Left ventricle myocardium superior (tissue), 1 donor: ENCODE data around the gene ARHGAP4. TPM values are rescaled to one million over a fixed set of nuclear protein-coding genes. Genes with fewer than 3 reads are reported as not detected.

Source experiments
- ATAC-seq: fragments of 200-7000 bp; cut with Tn5 transposase; one replicate; pipeline ENCODE4 v1.9.1; 2020; ENCODE audit warnings: mild to moderate bottlenecking, moderate library complexity
- DNase-seq: peaks from one replicate; pipeline ENCODE4 v3.0.0-alpha.2; 2020
- intact Hi-C: fragments of 100-400 bp; cut with micrococcal nuclease; formaldehyde crosslinking; loops from one replicate; pipeline ENCODE4 v1.11.0; 2022
- total RNA-seq: library from RNA; stranded (reverse); fragmentation: NEBNext Ultra II Directional; extraction: Animal tissue kit (Norgen Biotek cat#: 25700); gene quantifications from one replicate; pipeline ENCODE4 v1.2.1, GENCODE V29; 2021
- donor health status: DM: no; HTN: yes; CAD: no; lungs with severe emphysema.

ARHGAP4 gene
- total RNA-seq, 1 donor from 2014 or later, result 10.0 TPM

DNA sequence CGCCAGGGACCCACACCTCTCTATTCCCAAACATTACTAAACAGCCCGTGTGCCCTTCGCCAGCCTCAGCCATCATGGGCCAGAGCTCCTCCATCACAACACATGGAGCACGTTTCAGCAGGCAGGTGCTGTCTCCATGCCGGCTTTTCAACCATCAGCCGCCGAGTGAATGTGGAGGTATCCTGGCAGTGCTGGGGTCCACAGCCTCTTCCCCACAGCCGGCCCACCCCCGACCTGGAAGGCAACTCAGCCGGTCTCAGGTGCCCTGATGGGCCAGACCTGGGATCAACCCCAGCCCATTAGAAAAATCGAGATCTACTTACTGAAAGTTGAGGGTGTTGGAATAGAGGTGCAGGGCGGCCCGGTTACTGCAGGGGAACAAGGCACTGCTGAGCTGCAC is 5.7 kb upstream of the ARHGAP4 start:
- DNase-seq, result no peak
- intact Hi-C loops, result no loop called here
- ATAC-seq, result no peak

DNA sequence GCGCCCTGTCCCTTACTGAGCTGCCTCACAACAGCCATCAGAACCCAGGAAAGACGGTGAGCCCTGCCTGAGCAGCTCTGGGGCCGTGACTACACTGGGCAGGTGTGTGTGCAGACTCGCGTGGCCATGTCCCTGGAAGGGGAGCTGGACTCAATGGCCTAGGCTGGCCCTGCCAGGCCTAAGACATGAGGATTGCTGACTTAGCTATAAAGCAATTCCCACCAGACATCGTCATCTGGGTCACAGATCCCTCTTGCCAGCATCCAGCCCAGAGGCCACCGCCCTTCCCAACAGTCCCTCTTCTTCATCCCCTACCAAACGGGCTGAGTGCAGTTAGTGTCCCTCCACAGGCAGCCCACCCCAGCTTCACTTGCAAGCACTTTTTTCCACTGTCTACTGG is 5.1 kb upstream of the ARHGAP4 start:
- intact Hi-C loops, result no loop called here
- DNase-seq (no peak), ATAC-seq (no peak)

GRCh38 chrX:153930011-153930910 is 4.2 kb upstream of the ARHGAP4 start:
- no peak for ATAC-seq
- DNase-seq, result no peak
- intact Hi-C loops, result no loop called here

DNA sequence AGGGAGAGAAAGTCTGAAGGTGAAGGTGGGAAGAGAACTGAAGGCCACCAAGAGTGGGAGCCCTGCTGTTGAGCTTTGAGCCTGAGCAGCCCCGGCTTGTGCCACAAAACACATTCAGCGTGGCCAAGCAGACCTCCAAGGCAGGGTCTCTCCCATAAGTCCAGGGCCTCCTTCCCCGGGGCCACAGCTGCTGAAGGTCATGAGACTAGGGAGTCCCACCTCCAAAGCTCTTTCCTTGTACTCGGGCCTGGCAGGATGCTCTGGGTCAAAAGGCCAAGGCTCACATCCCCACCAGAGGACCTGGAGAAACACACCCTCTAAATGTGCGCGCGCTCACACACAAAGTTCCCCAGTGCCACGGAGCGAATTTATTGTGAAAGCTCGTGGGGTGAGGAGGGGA is 3.5 kb upstream of the ARHGAP4 start:
- no peak for ATAC-seq
- no peak for DNase-seq
- intact Hi-C loops, result no loop called here

DNA sequence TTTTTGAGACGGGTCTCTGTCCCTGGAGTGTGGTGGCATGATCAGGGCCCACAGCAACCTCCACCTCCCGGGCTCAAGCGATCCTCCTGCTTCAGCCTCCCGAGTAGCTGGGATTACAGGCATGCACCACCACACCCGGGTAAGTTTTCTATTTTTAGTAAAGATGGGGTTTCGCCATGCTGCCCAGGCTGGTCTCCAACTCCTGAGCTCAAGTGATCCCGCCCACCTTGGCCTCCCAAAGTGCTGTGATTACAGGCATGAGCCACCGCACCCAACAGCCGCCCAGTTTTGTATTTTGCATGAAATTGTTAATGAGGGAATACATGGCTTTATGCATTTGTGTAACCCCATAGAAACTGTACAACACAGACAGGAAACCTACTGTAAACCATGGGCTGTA is 2.8 kb upstream of the ARHGAP4 start:
- DNase-seq, result no peak
- no peak for ATAC-seq
- intact Hi-C loops, result no loop called here

DNA sequence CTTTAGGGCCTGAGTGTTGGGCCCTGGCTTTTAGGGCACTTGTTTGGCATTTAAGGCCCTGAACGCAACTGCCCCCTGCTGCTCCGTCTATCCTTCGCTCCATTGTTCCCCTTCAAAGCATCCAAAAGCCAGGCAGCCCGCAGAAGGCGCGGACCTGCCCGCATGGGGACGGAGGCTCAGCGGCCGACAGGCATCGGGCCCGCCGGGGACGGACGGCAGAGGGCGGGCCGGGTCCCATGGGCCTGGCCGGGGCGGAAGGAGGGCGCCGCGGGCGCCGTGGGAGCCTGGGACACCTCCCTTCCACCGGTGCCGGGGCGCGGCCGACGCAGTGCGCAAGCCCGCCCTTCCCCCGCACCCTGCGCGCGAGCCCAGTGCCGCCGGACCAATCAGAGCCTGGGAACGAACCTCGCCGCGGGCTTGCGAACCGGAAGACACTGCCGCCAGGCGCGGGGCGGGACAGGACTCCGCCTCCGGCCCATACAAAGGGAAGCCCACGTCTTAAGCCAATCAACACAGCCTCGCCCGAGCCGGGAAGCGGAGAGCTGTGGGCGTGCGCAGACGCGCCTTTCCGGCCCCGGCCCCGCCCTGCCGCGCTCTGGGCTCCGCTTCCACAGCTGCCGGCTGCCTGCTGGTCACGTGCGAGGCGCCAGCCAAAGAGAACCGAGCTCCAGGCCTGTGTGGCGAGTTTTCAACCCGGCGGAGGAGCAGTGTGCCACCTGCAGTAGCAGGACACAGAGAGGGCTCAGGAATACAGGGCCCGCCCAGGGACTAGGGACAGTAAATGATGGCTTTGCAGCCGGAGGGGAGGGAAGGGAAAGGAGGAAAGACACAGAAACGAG is 2.1 kb upstream of the ARHGAP4 start:
- intact Hi-C loops, result no loop called here
- ATAC-seq, result peak; percentile 94
- peak; percentile 97 for DNase-seq

- intact Hi-C loops, result no loop called here
- DNase-seq, result no peak
- ATAC-seq, result no peak
Observed at GRCh38 chrX:153927672-153927921, 1.5 kb upstream of the ARHGAP4 start.

- intact Hi-C loops, result no loop called here
- DNase-seq (peak; percentile 49), ATAC-seq (peak; percentile 3)
Observed at GRCh38 chrX:153926858-153927671, 1.0 kb upstream of the ARHGAP4 start.

GRCh38 chrX:153926552-153926857 is 441 bp upstream of the ARHGAP4 start:
- intact Hi-C loops, result no loop called here
- ATAC-seq, result no peak
- DNase-seq, result peak; percentile 58

DNA sequence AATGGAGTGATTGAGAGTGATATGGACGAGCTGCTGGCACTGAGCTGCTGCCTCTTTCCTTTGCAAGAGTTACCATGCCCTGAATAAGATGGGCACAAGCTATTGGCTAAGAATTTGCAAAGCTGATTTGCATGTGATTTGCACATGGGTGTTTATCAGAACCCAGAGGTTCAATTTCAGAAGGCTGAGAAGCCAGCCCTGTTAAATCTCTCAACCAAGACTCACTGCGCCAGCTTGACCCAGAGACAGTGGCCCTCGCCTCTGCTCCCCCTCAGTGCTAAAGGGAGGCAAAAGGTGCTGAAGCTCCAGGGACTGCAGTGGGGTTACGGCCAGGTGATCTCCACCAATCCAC is 701 bp downstream of the ARHGAP4 start:
- DNase-seq (no peak), ATAC-seq (no peak)
- intact Hi-C loops, result no loop called here

- DNase-seq (no peak), ATAC-seq (no peak)
- intact Hi-C loops, result no loop called here
Observed at GRCh38 chrX:153924149-153924861, 1.8 kb downstream of the ARHGAP4 start.

- peak; percentile 70 for ATAC-seq
- intact Hi-C loops, result no loop called here
- peak; percentile 88 for DNase-seq
Observed at GRCh38 chrX:153922932-153923857, 2.9 kb downstream of the ARHGAP4 start.

DNA sequence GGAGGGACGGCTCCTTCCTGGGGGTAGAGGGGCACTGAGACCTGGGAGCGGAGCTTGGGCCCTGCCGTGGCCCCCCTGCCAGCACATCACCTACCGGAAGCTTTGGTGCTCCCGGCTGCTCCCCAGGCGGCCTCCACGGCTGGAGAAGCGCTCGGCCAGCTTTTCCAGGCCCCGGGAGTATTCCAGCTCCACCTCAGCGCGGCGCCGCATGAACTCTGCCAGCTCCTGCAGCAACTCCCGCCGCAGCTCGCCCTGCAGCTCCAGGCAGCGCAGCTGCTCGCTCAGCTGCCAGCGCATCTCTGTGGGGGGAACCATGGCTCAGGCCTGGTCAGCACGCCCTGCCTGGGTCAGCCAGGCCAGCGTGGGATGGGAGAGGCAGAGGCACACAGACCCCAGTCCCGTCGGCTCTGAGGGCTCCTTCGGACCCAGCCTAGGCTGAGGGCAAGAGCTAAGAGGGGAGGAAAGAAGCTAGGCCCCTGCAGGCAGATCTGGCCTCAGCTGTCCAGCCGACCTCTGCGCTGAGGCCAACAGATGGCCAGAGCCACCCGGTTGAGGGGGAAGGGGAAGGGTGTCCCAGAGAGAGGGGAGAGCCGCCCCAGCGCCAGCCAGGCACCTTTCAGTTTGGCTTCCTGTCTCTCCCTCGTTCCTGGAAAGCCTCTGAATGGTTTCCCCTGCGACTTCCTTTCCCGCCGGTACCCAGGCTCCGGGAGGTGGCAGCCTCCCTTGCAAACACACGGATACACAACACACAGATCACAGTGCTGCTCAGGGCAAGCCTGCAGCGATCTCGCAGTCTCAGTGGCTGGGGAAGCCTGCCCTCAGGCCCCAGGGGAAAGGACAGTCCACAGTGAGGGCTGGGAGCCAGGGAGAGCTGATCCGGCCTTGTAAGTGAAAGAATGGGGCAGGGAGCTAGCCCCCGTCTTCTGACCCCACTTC is 4.3 kb downstream of the ARHGAP4 start:
- intact Hi-C loops, result no loop called here
- ATAC-seq, result no peak
- DNase-seq, result no peak

- DNase-seq (no peak), ATAC-seq (no peak)
- intact Hi-C loops, result no loop called here
Observed at GRCh38 chrX:153921070-153921469, 5.0 kb downstream of the ARHGAP4 start.

- DNase-seq (no peak), ATAC-seq (no peak)
- intact Hi-C loops, result no loop called here
Observed at GRCh38 chrX:153920546-153920945, 5.5 kb downstream of the ARHGAP4 start.

DNA sequence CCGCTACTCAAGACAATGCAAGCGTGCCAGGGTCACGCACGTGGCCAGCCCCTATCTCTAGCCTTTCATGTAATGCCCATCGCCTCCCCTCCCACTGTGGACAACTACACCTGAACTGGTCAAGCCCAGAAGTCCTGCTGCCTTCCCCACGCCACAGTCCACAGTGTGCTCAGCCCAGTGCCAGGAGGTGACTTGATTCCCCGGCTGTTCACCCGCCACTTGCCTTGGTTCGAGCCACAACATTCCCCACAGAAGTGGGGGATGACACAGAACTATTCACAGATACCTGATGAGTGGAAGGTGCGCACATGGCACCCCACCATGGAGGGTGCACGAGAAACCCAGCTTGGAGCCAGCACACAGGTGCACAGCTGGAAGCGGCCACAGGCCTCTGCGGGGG is 6.8 kb downstream of the ARHGAP4 start:
- no peak for DNase-seq

DNA sequence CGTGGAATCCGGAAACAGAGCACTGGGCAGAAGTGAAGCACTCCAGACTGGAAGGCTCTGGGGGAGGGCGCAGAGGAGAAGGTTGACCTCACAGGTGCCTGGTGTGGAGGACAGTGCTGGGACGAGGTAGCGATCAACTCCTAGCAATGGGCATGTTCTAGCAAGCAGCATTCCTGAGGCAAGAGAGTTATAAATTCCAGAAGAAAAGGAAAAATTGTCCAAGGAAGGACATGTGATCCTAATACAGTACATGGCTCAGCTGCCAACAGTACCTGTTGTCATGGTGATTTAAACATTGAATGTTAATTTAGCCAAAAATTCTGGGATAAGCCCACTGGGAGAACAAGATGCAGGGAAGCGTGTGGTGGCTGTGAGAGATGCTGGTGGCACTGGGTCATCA is 8.2 kb downstream of the ARHGAP4 start:
- no peak for DNase-seq
- ATAC-seq, result no peak
- intact Hi-C loops, result no loop called here

More for the DNA sequence above, 6.8 kb downstream of the ARHGAP4 start:
- intact Hi-C loops, result no loop called here
- no peak for ATAC-seq
